ENCODE data around the gene NPC2.

- no peak for TF ChIP-seq EZH2phosphoT487 (IDR thresholded peaks at IDR 0.05; ENCODE audit: borderline replicate concordance, low read length)
- TF ChIP-seq, protein P1, sequence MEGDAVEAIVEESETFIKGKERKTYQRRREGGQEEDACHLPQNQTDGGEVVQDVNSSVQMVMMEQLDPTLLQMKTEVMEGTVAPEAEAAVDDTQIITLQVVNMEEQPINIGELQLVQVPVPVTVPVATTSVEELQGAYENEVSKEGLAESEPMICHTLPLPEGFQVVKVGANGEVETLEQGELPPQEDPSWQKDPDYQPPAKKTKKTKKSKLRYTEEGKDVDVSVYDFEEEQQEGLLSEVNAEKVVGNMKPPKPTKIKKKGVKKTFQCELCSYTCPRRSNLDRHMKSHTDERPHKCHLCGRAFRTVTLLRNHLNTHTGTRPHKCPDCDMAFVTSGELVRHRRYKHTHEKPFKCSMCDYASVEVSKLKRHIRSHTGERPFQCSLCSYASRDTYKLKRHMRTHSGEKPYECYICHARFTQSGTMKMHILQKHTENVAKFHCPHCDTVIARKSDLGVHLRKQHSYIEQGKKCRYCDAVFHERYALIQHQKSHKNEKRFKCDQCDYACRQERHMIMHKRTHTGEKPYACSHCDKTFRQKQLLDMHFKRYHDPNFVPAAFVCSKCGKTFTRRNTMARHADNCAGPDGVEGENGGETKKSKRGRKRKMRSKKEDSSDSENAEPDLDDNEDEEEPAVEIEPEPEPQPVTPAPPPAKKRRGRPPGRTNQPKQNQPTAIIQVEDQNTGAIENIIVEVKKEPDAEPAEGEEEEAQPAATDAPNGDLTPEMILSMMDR (conservative IDR thresholded peaks at IDR 0.05; ENCODE audit: low read depth, low read length): no peak
These were observed 36.2 kb downstream of the NPC2 start for GRCh38 chr14:74456684-74457564.
